ENCODE measurements around the gene TTLL10.

GRCh38 chr1:1245178-1245816 is 71.6 kb downstream of the TTLL10 start:
- TF ChIP-seq SUZ12 (IDR thresholded peaks at IDR 0.05; ENCODE audit: extremely low read depth, insufficient read depth, insufficient read length) (no peak), ZNF274 (IDR thresholded peaks at IDR 0.05; ENCODE audit: low read depth, low read length) (no peak), YY1 (IDR thresholded peaks at IDR 0.05; ENCODE audit: insufficient read depth, insufficient read length) (no peak)

Measured in NT2/D1 (cell line).